SK-N-SH (cell line): ENCODE data around the gene HSPA12A. TPM values are rescaled to one million over a fixed set of nuclear protein-coding genes. Genes with fewer than 3 reads are reported as not detected.

ENCODE experiments used
- CTCF ChIA-PET: fragments of 300-600, 350-600 bp; formaldehyde crosslinking; extraction: SDS; loops from one replicate; lab custom pipeline; 2021; lab: Yijun Ruan, JAX
- POLR2A ChIA-PET: fragments of 350-600 bp; sonication (Branson Sonifier 250); formaldehyde crosslinking; extraction: SDS; loops from one replicate; lab custom pipeline; 2020; ENCODE audit warnings: antibody characterized with exemption, inconsistent platforms; lab: Yijun Ruan, JAX
- DNase-seq: peaks from one replicate; pipeline ENCODE4 v3.0.0; 2012
- H2AFZ ChIP-seq: fragments of 200-600 bp; sonication (generic); 2 replicates; pipeline ENCODE4 v1.8.1; 2016; ENCODE audit warnings: antibody characterized with exemption, mild to moderate bottlenecking, low read depth
- H3F3A ChIP-seq: fragments of 200-600 bp; sonication (generic); replicated peaks from 2 replicates; pipeline ENCODE3; 2016; ENCODE audit warnings: antibody characterized with exemption, mild to moderate bottlenecking; ENCODE audit not compliant: insufficient read depth
- H3K27ac ChIP-seq, 2 experiments: fragments of 200-500 bp in 1 of 2; fragments of 200-600 bp in 1 of 2; sonication (Bioruptor generic) in 1 of 2; sonication (generic), shearing (Covaris generic) in 1 of 2; 2 replicates each; pipeline versions ENCODE4 v1.5.1 to v1.6.1; 2014 to 2016; ENCODE audit warnings: low read depth in 2 of 2, inconsistent platforms in 1 of 2, low read length in 1 of 2, mild to moderate bottlenecking in 1 of 2, mixed read lengths in 1 of 2
- H3K27me3 ChIP-seq: fragments of 200-600 bp; sonication (generic), shearing (Covaris generic); 2 replicates; pipeline ENCODE4 v1.6.1; 2016; ENCODE audit warnings: mixed run types; ENCODE audit not compliant: insufficient read depth
- H3K36me3 ChIP-seq, 2 experiments: fragments of 200-500 bp in 1 of 2; fragments of 200-600 bp in 1 of 2; sonication (Bioruptor generic) in 1 of 2; sonication (generic) in 1 of 2; replicated peaks in 1 of 2; 2 replicates each; pipeline versions ENCODE3 to v1.5.1; 2014 to 2016; ENCODE audit warnings: low read length in 1 of 2, mild to moderate bottlenecking in 1 of 2; ENCODE audit not compliant: insufficient read depth in 2 of 2, control insufficient read depth in 1 of 2
- H3K4me1 ChIP-seq, 2 experiments: fragments of 200-500 bp in 1 of 2; fragments of 200-600 bp in 1 of 2; sonication (Bioruptor generic) in 1 of 2; sonication (generic), shearing (Covaris generic) in 1 of 2; 2 replicates each; pipeline versions ENCODE4 v1.5.1 to v1.6.1; 2014 to 2016; ENCODE audit warnings: low read depth in 1 of 2, low read length in 1 of 2, mixed run types in 1 of 2; ENCODE audit not compliant: insufficient read depth in 2 of 2, control insufficient read depth in 1 of 2
- H3K4me2 ChIP-seq: fragments of 200-600 bp; sonication (generic), shearing (Covaris generic); 2 replicates; pipeline ENCODE4 v1.6.1; 2017; ENCODE audit warnings: mixed run types
- H3K4me3 ChIP-seq, 2 experiments: fragments of 200-500 bp in 1 of 2; fragments of 200-600 bp in 1 of 2; sonication (Bioruptor generic) in 1 of 2; sonication (generic), shearing (Covaris generic) in 1 of 2; 2 replicates each; pipeline versions ENCODE4 v1.5.1 to v1.8.1; 2014 to 2016; ENCODE audit warnings: low read depth in 2 of 2, inconsistent platforms in 1 of 2, low read length in 1 of 2, mild to moderate bottlenecking in 1 of 2, mixed read lengths in 1 of 2, moderate library complexity in 1 of 2
- H3K79me2 ChIP-seq: fragments of 200-600 bp; sonication (generic); 2 replicates; pipeline ENCODE4 v1.8.1; 2017; ENCODE audit warnings: mild to moderate bottlenecking; ENCODE audit not compliant: insufficient read depth
- H3K9ac ChIP-seq: fragments of 200-600 bp; sonication (generic); 2 replicates; pipeline ENCODE4 v1.6.1; 2017; ENCODE audit warnings: mixed run types
- H3K9me2 ChIP-seq: fragments of 200-600 bp; sonication (generic); 2 replicates; pipeline ENCODE4 v1.6.1; 2017; ENCODE audit warnings: mixed run types
- H3K9me3 ChIP-seq: fragments of 200-600 bp; sonication (generic); 2 replicates; pipeline ENCODE4 v1.6.1; 2017; ENCODE audit warnings: mixed run types, mild to moderate bottlenecking, moderate library complexity
- H4K20me1 ChIP-seq: fragments of 200-600 bp; sonication (generic); 2 replicates; pipeline ENCODE4 v1.6.1; 2017; ENCODE audit warnings: mild to moderate bottlenecking, mixed run types; ENCODE audit not compliant: insufficient read depth
- CHD2 ChIP-seq: fragments of 150-350 bp; IDR thresholded peaks from 2 replicates; pipeline ENCODE4 v1.6.1; 2018; ENCODE audit warnings: low read length; ENCODE audit not compliant: partially characterized antibody
- CTCF ChIP-seq: fragments of 200-600 bp; sonication (generic); IDR thresholded peaks from 2 replicates; pipeline ENCODE4 v1.6.1; 2017; ENCODE audit warnings: antibody characterized with exemption, mild to moderate bottlenecking, moderate library complexity
- ELF1 ChIP-seq: IDR thresholded peaks from 2 replicates; pipeline ENCODE4 v1.4.0; 2012
- EP300 ChIP-seq, 2 experiments: IDR thresholded peaks; 2 replicates each; pipeline versions ENCODE4 v1.4.0 to v1.6.1; 2012; ENCODE audit warnings: borderline replicate concordance in 1 of 2, low read depth in 1 of 2, low read length in 1 of 2
- EZH2phosphoT487 ChIP-seq: fragments of 200-600 bp; sonication (generic); IDR thresholded peaks from 2 replicates; pipeline ENCODE4 v1.6.1; 2017; ENCODE audit warnings: low read depth, mixed run types, mild to moderate bottlenecking, antibody characterized with exemption, moderate library complexity, borderline replicate concordance
- FOSL2 ChIP-seq: IDR thresholded peaks from 2 replicates; pipeline ENCODE4 v1.4.0; 2012; ENCODE audit warnings: low read depth, mild to moderate bottlenecking, moderate library complexity, borderline replicate concordance
- FOXJ3 ChIP-seq: sonication (generic); formaldehyde crosslinking; IDR thresholded peaks from 2 replicates; pipeline ENCODE4 v1.5.1; 2020; ENCODE audit warnings: mild to moderate bottlenecking, missing genetic modification reagents
- IRF3 ChIP-seq: fragments of 150-350 bp; IDR thresholded peaks from 2 replicates; pipeline ENCODE4 v1.6.1; 2016; ENCODE audit warnings: mild to moderate bottlenecking, low read depth, low read length
- MEF2A ChIP-seq: IDR thresholded peaks from 2 replicates; pipeline ENCODE4 v1.4.0; 2012; ENCODE audit warnings: low read depth, borderline replicate concordance
- MXI1 ChIP-seq: IDR thresholded peaks from 2 replicates; pipeline ENCODE4 v1.6.1; 2012; ENCODE audit warnings: mild to moderate bottlenecking, low read depth, low read length, improper control_type of control experiment
- POLR2AphosphoS5 ChIP-seq: IDR thresholded peaks from 2 replicates; pipeline ENCODE4 v1.6.1; 2012; ENCODE audit warnings: low read depth, low read length
- RCOR1 ChIP-seq: fragments of 150-350 bp; IDR thresholded peaks from 2 replicates; pipeline ENCODE4 v1.6.1; 2017; ENCODE audit warnings: antibody characterized with exemption, low read length
- REST ChIP-seq: IDR thresholded peaks from 2 replicates; pipeline ENCODE4 v1.6.1; 2012; ENCODE audit warnings: mild to moderate bottlenecking, low read depth, low read length, moderate library complexity
- SMC3 ChIP-seq: IDR thresholded peaks from 2 replicates; pipeline ENCODE4 v1.6.1; 2012; ENCODE audit warnings: low read depth, low read length, improper control_type of control experiment
- TCF12 ChIP-seq: IDR thresholded peaks from 2 replicates; pipeline ENCODE4 v1.4.0; 2012
- TEAD4 ChIP-seq: IDR thresholded peaks from 2 replicates; pipeline ENCODE4 v1.4.0; 2012; ENCODE audit warnings: mild to moderate bottlenecking, borderline replicate concordance; ENCODE audit not compliant: insufficient read depth
- YY1 ChIP-seq: IDR thresholded peaks from 2 replicates; pipeline ENCODE4 v1.4.0; 2012; ENCODE audit warnings: low read depth, mild to moderate bottlenecking
- WGBS: methylation state at CpG from one replicate; pipeline ENCODE4 v1.1.6; 2017; ENCODE audit warnings: low lambda C conversion rate; 5-methylcytosine and 5-hydroxymethylcytosine counted together
- polyA plus RNA-seq, 3 experiments: library from polyadenylated mRNA; depleted of rRNA; stranded (reverse); fragments of >200 nt; gene quantifications; 2 replicates each; pipeline ENCODE4 v1.2.3, GENCODE V29; 2012

HSPA12A gene
- polyA plus RNA-seq, 1 of the 3 experiments (the other 2 are of a cell fraction): 2.9 TPM

GRCh38 chr10:116699471-116700150 lies 42.8 kb downstream of the HSPA12A start:
- POLR2A ChIA-PET: interaction anchor here (0.9 kb wide), 1 partner anchor 16 kb away, joined by 3 read pairs; no protein-coding TSS in a partner anchor
- 80% methylated on average over 4 of the region's 5 CpGs for WGBS
- no peaks in the 10 kb centered on the region for H3K79me2 ChIP-seq
- CTCF ChIA-PET: interaction anchor here (0.9 to 5.6 kb wide), 7 partner anchors 9 to 88 kb away, joined by 3 to 18 read pairs (median 4); no protein-coding TSS in a partner anchor
- TF ChIP-seq SMC3 (no peak), EP300 (IDR thresholded peaks at IDR 0.05; ENCODE audit: borderline replicate concordance in 1 of 2, low read depth in 1 of 2, low read length in 1 of 2) (peak in 1 of 2 experiments; percentile 8; a peak in 1 of 4 replicates)
- H3K4me3 ChIP-seq: no peak overlapping the region
- peak overlapping the region in 1 of 2 experiments; percentile 23; a peak in 1 of 4 replicates for H3K27ac ChIP-seq
- H3K9ac ChIP-seq: no peak overlapping the region
- peaks cover 0 to 17% of the 10 kb centered on the region in 2 experiments; a peak in 1 of 4 replicates for H3K4me1 ChIP-seq
- no peaks in the 10 kb centered on the region for H3K9me3 ChIP-seq
- no peak overlapping the region for H2AFZ ChIP-seq
- no peaks in the 10 kb centered on the region for H3K27me3 ChIP-seq
- H3F3A ChIP-seq: no peaks in the 10 kb centered on the region
- H3K36me3 ChIP-seq: no peaks in the 10 kb centered on the region
- DNase-seq: peak; percentile 47
- H3K9me2 ChIP-seq: no peaks in the 10 kb centered on the region
- H4K20me1 ChIP-seq: no peaks in the 10 kb centered on the region
- no peak overlapping the region for H3K4me2 ChIP-seq

GRCh38 chr10:116699049-116699448 lies 43.3 kb downstream of the HSPA12A start:
- H3K27ac ChIP-seq: peak overlapping the region in 1 of 2 experiments; percentile 23; a peak in 1 of 4 replicates
- H3K4me2 ChIP-seq: no peak overlapping the region
- no peak overlapping the region for H3K4me3 ChIP-seq
- ChIA-PET CTCF (interaction anchor here (1.0 to 5.6 kb wide), 5 partner anchors 13 to 476 kb away, joined by 3 to 18 read pairs (median 10); no protein-coding TSS in a partner anchor), POLR2A (interaction anchor here (0.9 to 1.0 kb wide), 2 partner anchors 17 to 39 kb away, joined by 3 read pairs; no protein-coding TSS in a partner anchor)
- peaks cover 0 to 16% of the 10 kb centered on the region in 2 experiments; a peak in 1 of 4 replicates for H3K4me1 ChIP-seq
- no peaks in the 10 kb centered on the region for H3K79me2 ChIP-seq
- H3F3A ChIP-seq: no peaks in the 10 kb centered on the region
- H3K9ac ChIP-seq: no peak overlapping the region
- no peaks in the 10 kb centered on the region for H3K9me3 ChIP-seq
- no peaks in the 10 kb centered on the region for H3K9me2 ChIP-seq
- H4K20me1 ChIP-seq: no peaks in the 10 kb centered on the region
- H3K36me3 ChIP-seq: no peaks in the 10 kb centered on the region
- 78% methylated on average over 9 of the region's 9 CpGs for WGBS
- TF ChIP-seq RCOR1 (no peak), EZH2phosphoT487 (no peak), TCF12 (no peak), MXI1 (no peak), CTCF (no peak), MEF2A (no peak), TEAD4 (no peak), IRF3 (no peak), FOXJ3 (CRISPR knock-in tag) (no peak), POLR2AphosphoS5 (no peak), FOSL2 (no peak), ELF1 (no peak), CHD2 (no peak), YY1 (no peak), REST (no peak)
- TF ChIP-seq, all 33 proteins: peak for 0
- Histone ChIP-seq H2AFZ (no peak overlapping the region), H3K27me3 (no peaks in the 10 kb centered on the region)
- no peak for DNase-seq
